ENCODE results near the gene TRAPPC6A.

TRAPPC6A gene

DNA sequence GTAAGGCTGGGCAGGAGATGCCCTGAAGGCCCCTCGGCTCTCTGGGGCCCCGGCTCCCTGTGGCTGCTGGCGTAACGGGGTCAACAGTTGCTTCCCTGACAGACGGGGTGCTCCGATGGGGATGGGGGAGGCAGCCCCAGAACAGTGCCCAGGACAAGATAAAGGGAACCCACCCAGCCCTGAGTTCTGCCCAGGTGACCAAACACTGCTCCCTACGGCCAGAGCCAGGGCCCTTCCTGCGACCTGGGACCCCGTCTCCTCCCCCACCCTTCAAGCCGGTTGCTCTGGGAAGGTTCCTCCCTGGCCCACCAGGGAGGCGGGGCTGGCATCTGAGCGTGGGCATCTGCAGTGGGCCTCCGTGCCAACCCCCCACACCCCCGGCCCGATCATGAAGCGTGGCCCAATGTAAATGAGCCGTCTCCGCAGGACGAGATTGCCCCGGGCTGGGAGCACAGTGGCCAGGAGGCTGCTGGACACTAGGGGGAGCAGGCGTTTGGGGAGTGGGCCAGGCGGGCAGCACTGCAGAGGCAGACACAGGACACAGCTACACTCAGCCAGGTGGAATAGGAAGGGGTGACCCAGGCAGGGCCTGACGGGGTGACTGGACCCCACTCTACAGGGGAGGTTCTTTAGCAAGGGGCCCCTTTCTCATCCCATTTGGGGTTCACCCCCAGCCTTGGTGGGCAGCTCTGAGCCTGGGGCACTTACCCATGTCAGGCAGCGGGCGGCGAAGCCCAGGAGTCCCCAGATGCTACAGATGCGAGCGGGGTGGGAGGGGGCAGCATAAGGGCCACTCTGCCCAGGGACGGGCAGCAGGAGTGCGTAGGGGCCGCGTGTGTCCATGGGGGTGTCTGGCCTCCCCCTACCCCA lies 16.1 kb downstream of the TRAPPC6A start:
- DNase-seq: no peak

DNA sequence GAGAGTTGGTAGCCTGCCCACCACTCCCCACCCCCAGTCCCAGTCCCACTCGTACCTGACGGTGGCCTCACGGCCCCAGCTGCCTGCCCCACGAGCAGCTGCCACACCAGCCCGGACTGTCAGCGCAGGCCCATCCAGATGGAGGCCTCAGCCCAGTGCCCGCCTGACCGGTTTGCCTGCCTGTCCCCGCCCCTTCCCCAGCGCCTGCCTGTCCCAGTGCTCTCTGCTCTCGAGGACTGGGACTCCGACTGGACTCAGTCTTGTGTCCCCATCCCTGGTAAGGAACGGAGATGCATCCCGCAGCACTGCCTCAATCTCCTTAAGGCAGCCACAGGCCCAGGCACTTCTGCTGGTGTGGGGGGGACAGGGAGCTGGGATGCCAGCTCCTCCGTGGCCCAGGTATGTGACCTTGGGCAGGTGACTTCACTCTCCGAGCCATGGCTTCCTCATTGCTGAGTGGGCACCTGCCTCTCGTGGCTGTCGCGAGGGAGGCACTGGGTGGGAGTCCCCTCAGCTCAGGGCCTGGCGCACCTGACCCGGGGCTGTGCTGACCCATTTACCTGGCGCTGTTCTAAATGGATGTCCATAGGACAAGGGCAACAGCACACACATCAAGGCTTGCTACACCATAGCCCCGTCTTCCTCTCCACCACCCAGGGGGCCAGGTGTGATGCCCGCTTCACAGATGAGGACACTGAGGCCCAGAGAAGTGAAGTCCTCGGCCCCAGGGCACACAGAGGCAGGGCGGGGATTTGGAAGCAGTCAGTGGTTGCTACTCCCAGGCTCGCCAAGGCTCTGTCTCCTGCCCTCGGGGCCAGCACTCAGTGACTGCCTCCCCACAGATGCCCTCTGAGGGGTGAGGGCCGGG lies 16.9 kb downstream of the TRAPPC6A start, which contains the start of gene NKPD1:
Gene NKPD1 (minus strand): TSS at position 113 of the 868 bp plus-strand sequence. CDS start 832 bp downstream, outside the sequence.
- no peak for DNase-seq

DNA sequence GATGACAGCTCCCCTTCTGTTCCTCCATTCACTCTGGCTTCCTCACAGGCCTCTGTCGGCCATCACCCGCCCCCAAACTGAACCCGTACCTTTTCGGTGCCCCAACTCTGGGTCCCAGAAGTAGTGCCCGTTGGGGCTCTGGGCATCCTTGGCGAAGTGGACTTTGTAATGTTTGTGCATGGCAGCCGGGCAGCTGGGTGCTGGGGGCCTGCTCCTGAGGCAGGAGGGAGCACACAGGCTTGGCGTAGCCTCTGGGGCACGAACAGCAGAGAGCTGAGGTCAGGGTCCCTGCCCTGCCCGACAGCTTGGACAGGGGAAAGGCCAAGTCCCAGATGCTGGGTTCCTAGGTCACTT lies 18.1 kb downstream of the TRAPPC6A start:
- DNase-seq: no peak

DNA sequence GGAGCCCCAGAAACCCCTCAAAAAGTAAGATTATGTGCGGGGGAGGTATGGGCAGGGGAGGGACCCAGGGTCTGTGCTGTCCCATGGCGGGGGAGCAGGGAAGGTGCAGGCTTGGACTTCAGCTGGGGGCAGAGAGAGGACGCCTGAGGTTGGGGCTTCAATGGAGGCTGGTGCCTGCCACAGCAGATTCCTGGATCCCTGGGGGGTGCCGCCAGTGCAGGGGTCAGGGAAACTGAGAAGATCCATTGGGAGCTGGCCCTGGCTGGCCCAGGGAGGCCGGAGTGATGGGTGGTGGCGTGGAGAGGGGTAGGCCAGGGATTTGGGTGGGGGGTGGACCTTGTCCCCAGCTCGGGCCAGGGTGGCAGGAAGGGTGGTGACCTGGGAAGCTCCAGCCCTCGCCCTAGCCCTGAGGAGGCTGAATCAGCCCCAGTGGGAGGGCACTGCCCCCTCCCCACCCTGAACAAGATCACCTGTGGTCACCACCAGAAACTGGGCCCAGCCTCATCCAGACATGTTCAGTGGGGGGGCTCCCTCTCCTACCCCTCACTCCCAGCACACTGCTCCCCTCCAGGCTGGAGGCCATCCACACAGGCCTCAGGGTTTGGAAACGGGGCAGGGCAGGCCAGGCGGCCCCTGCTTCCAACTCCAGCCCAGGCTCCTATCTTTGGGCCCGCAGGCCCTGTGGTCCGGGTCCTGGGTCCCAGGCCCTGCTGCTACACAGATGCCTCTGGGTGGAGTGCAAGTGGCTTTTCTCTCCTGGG lies 18.6 kb downstream of the TRAPPC6A start:
- DNase-seq: no peak

DNA sequence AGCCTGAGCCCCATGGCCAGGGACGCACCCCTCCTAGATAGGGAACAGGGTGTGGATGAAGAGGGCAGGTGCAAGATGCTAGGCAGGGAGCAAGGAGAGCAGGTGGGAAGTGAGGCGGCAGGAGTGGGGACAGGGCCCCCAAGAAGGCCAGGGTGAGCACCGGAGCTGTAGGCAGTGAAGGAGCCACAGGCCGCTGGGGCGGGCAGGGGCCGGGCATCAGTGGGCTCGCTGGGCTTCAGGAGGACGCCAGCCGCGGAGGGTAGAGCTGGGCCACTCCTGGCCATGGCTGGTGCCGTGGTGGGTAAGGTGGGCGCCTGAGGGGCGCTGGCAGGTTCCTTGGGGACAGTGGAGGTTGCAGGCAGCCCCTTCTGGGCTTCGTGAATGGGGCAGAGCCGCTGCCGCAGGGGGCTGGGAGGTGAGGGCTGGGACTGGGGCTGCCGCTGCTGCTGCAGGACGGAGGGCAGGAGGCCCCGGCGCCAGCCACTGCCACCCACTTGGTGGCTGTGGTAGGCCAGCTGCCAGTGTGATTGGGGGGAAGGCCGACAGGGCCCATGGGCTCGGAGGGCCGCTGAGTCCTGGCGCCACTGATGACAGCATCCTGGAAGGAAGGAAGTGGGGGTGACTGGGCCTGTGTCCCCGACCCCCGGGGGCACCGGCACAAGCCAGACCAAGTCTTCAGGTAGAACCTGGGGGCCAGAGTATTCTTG lies 19.4 kb downstream of the TRAPPC6A start:
- no peak for DNase-seq

DNA sequence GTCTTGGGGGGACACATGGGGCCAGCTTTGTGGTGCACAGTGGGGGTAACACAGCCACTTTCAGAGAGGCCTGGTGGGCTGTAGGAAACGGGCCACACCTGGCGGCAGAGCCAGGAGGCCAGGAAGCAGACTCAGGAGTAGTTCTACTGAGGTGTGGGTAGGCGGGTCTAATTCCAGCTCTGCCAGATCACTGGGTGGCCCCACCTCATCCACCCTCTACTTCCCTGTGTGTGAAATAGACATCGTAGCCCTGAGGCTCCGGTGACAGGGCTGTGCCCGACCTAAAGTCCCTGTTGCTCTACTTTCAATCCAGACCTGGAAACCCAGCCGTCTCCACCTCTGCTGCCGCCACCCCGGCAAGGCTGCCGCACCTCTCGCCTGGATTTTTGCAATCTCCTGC lies 21.3 kb downstream of the TRAPPC6A start:
- no peak for DNase-seq

DNA sequence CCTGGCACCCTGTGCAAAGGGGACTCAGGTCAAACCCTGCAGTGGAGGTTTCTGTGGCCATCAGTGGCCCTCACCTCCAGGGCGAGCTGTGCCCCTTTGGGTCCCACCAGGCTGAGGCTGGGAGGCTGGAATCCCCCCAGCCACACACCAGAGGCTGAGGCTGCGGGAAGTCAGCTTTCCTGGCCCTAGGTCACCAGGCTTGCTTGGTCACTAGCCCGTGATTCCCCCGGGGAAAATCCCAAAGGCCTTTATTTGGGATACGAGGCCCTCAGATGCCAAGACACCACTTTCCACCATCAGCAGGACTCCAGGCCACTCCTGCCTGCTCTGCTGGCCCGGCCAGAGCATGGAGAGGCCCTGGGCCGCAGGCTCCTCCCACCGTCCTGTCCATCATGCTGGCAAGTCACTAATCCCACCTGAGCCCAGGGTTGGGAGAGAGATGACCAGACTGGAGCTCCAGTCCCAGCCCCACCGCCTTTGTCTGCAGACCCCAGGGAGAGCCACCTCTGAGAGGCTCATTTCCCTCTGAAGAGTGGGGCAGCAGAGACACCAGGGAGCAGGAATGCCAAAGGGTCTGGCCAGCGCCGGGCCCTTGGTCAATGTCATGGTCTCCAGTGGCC lies 21.9 kb downstream of the TRAPPC6A start:
- DNase-seq: no peak

DNA sequence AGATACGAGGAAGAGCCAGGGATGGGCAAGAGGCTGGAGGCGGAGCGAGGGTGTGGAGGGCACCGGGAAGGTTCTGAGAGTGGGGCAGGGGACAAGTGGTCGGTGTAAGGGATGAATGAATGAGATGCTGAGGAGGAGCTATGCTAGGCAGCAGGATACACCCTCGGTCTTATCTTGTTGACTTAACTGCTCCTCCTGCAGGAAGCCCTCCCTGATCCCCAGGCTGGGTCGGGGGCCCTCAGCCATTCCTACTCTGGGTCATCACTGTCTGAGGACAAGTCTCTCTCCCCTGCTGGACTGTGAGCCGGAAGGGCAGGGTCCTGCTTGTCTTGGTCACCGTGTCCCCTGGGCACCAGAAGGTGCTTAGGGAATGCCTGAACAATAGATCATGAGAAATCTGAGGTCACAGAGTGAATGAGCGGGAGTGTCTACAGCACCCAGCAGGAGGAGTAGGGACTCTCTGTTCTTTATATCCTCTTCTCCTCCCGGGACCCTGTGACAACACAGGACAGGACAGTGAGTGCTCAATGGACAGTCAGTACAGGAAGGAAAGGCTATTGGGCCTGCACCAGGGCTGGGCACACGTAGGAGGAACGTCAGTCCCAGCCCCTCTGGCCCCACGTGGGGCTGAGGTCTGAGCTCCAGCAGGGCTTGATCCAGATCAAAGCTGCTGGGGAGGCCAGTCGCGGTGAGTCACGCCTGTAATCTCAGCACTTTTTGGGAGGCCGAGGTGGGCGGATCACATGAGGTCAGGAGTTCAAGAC lies 23.8 kb downstream of the TRAPPC6A start:
- DNase-seq: no peak

DNA sequence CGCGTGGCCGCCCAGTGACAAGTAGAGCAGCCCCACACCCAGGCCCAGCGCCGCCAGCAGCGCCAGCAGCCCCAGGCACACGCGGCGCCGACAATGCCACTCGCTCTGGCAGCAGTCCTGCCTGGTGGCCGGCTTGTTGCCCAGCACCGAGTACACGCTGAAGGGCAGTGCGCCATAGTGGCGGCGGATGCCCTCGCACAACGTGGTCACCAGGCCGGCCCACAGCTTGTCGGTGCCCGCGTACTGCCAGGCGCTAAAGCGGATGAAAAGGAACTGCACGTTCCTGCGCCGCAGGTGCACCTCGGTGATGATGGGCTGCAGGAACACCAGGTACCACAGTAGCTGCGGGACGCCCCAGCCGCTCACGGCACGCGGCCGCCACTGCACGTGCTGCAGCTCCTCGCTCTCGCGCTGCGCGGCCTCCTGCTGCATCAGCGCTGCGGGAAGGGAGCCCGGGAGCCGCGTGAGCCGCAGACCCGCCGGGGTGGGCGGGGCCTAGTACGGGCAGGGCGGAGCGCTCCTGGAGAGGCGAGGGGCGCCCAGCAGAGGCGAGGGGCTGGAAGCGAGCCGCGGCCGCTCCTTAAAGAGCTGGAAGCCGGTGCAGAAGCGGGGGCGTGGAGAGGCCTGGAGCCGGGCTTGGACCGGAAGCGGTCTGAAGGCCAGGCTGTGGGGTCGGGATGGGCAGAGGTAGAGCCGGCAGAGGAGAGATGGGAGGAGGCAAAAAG lies 24.5 kb downstream of the TRAPPC6A start:
- peak; percentile 40 for DNase-seq

DNA sequence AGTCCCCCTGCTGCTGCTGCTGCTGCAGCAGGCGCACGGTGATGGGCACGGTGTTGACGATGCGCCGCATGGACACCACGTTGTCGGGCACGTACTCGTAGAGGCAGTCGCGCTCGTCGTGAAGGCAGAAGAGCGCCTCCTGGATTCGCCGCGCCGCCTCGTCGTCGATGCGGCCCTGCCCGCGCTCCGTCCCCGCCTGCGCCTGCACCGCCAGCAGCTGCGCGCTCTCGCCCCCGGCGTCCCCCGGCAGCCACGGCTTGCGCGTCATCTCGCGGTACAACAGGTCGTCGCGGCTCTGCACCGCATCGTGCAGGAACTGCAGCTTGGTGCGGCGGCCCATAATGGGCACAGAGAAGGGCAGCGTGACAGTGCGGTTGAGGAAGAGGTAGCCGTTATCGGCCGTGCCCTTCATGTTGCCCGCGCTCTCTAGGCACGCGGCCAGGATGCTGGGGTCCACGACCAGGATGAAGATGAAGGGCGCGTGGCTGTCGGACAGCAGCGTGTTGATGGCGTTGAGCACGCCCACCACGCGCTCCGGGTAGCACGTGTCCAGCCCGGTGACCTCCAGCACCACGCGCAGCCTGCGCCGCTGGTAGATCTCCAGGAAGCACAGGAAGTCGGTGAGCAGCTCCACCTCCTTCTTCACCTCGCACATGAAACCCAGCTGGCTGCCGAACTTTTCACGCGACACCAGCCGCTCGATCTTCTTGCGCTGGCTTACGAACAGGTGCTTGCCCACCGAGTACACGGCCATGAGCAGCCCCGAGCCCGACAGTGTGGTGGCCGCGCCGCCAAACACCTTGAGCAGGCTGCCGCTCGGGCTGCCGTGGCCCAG lies 25.3 kb downstream of the TRAPPC6A start:
- peak; percentile 60 for DNase-seq

DNA sequence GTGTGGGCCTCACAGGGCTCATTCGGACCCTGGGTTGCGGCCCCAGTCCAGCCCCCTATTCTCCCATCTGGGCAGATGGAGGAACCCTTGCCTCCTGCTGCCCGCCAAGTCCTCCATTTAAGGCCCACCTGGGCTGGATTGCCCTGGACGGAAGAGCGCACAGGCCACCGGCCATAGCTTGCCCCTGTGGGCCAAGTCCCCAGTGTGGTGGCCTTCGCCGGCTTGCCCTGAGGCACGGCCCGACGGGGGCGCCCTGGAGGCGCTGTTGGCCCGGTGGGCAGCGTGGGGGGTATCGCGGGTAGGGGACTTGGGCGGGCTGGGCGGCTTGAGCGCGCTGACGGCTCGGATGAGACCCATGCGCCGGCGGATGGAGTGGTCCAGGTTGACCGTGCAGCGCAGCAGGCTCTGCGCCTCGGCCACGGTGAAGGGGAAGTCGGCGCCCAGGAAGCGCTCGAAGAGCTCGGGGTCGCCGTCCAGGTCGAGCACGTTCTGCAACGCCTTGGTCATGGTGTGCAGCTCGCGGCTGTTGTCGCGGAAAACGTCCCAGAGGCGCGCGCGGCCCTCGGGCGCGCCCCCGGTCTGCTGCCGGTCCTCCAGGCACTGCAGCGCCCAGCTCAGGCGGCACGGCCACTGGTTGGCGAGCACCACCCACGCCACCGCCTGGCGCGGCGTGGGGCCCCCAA lies 26.1 kb downstream of the TRAPPC6A start:
- DNase-seq: no peak

DNA sequence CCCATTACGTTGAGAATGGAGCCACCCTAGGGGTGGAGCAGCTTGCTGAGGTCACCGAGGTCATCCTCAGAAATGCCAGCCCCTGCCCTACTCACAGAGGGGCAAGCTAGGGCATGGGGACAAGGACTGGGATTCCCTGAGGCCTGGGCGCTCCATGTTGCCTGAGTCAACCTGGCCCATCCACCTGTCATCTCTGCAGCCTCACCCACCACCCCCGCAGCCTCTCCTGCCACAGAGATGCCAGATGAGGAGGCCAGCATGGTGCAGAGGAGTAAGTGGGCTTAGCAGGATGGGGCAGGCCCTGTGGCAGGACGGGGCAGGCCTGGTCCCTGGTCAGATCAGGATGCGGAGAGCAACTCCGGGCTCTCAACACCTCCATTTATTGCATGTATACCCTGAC lies 26.7 kb downstream of the TRAPPC6A start:
- DNase-seq: no peak

DNA sequence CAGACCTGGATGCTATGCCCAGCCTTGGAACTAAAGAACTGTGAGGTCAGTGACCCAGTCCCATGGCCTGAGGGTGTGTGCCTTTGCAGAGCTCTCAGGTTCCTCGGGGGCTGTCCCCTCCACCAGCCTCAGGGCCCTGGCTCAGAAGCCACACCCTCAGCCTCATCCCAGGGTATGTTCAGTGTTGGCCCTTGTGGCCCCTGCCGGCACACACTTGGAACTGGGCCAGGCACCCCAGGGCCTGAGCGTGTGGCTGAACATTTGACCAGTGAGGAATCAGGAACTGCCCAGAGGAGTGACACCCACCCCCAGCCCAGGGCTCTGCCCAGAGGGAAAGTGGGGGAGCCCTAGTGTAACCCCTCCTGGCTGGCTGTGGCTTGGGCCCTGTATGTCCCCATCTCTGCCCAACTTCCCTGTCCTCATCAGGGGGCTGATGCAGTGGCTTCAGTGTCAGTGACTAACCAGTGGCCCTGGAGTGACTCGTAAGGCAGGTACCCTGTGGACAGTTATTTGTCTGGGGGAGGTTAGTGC lies 27.2 kb downstream of the TRAPPC6A start:
- no peak for DNase-seq

DNA sequence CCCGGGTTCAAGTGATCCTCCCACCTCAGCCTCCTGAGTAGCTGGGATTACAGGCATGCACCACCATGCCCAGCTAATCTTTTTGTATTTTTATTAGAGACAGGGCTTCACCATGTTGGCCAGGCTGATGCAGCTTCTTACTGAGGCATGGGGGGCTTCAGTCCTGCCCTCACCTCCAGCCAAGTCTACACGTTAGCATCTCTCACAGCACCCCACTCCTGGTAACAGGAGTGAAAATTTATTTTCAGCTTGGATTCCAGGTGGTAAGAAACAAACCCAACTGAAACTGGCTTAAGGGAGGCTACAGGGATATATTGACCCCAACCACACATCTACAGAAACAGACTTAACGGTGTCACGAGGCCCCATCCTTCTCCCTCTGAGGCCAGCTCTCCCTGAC lies 27.9 kb downstream of the TRAPPC6A start:
- no peak for DNase-seq

DNA sequence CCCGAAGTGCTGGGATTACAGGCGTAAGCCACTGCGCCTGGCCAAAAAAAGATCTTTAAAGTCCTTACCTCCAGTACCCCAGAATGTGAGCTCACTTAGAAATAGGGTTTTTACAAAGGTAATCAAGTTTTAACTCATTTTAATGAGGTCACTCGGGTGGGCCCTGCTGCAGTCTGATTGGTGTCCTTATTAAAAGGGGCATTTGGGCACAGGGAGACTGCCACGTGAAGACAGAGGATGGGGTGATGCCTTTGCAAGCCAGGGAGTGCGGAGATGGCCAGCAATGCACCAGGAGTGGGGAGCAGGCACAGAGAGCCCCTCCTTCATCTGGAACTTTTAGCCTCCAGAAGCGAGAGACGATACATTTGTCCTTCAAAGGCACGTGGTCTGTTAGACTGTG lies 28.9 kb downstream of the TRAPPC6A start:
- no peak for DNase-seq

DNA sequence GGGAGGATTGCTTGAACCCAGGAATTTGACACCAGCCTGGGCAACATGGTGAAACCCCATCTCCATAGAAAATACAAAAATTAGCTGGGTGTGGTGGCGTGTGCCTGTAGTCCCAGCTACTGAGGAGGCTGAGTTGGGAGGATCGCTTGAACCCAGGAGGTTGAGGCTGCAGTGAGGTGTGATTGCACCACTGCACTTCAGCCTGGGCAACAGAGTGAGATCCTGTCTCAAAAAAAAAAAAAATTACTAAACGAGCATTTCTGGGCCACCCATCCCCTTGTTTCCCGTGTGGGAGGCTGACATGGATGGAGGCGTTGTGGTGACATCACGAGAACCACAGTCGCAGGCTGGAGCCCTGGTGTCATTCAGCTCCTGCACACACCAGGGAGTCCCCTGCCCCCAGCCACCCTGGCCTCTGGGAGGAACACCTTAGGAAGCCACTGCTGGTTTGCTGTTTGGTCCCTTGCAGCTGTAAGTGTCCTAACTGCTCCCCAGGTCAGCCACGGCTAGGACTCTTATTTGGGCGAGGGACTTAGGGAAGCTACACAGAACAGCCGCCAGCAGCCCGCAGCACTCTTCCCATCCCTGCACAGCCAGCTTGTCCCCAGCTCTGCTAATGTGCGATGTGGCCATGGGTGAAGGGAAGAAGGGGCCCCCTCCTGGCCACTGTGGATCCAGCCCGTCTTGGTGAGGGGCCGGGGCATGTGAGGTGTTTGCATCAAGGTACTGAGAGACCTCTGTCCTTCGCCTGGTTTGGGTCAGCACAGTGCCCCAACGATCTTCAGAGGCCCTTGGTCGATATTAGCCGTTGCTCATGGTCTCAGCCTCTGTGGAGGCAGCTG lies 30.0 kb downstream of the TRAPPC6A start:
- DNase-seq: no peak

DNA sequence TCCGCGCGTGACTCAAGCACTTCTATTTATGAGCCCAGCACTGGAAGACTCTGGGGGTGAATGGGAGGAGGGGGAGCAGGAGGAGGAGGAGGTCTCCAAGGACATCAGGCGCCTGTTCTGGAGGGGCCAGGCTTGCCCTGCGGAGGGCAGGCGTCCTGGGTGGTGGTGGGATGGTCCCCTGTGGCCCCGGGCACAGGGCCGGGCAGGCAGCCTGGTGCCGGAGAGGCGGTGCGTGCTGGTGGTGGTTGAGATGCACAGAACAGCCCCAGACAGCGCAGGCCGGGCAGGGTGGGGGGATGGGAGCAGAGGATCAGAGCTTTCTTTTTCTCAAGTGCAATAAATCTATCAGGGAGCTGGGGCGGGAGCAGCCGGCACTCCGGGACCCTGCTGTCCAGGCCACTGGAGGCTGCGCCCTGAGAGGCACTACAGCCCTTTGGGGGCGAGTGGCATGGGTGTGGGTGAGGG lies 31.3 kb downstream of the TRAPPC6A start:
- DNase-seq: no peak

DNA sequence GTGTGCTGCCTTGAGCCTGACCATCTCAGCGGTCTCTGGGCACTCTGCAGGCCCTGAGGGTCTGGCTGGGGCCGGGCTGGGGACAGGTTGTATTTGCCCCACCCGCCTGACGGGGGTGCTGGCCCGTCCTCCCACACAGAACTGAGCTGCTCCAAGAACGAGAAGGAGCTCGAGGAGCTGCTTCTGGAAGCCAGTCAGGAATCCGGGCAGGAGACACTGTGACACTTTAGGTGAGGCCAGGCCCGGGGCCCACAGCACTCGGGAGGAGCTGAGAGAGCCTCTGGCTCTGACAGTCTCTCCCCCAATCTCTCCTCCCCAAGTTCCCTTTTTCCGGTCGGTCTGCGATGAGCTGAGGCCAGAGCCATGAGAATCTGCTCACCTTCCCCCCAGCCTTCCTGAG lies 31.8 kb downstream of the TRAPPC6A start:
- no peak for DNase-seq

Measured in CD4-positive, alpha-beta T cell treated with Interleukin-12 subunit alpha and Interleukin-12 subunit beta, for 1 hour (primary cell).